ENCODE results near the gene KLF17.

KLF17 gene, protein sequence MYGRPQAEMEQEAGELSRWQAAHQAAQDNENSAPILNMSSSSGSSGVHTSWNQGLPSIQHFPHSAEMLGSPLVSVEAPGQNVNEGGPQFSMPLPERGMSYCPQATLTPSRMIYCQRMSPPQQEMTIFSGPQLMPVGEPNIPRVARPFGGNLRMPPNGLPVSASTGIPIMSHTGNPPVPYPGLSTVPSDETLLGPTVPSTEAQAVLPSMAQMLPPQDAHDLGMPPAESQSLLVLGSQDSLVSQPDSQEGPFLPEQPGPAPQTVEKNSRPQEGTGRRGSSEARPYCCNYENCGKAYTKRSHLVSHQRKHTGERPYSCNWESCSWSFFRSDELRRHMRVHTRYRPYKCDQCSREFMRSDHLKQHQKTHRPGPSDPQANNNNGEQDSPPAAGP

DNA sequence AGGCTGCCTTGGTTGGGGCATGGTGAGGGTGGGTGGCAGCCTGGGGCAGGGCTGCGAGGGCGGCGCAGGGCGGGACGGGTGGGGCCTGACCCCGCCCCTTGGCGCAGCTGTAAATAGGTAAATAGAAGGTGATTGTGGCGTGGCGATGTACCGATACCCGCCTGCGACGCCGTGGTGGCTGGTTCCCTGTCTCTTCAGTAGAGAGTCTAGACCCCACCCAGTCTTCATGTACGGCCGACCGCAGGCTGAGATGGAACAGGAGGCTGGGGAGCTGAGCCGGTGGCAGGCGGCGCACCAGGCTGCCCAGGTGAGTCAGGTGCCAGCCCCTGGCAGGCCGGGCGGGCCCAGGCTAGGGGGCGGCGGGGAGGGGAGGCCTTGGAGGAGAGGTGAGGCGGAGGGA, at the start of gene KLF17:
KLF17 (plus strand) TSS at position 140 of the 400 bp plus-strand sequence; CDS start at position 227, 87 bp downstream.
- no peak for DNase-seq (ENCODE audit: low spot score)
- no peak for TF ChIP-seq CTCF (IDR thresholded peaks at IDR 0.05; ENCODE audit: borderline replicate concordance, control extremely low read depth, extremely low read depth, insufficient read depth, missing control alignments)
- in situ Hi-C loops (cut with MboI; ENCODE audit: low sequenced_read_pairs, unreplicated experiment), result no loop called here

- in situ Hi-C loops (cut with MboI; ENCODE audit: low sequenced_read_pairs, unreplicated experiment), result no loop called here
- DNase-seq (ENCODE audit: low spot score), result no peak
- no peak for TF ChIP-seq CTCF (IDR thresholded peaks at IDR 0.05; ENCODE audit: borderline replicate concordance, control extremely low read depth, extremely low read depth, insufficient read depth, missing control alignments)
Observed at GRCh38 chr1:44071461-44071860, 47.2 kb upstream of the KLF17 start.

- no peak for TF ChIP-seq CTCF (IDR thresholded peaks at IDR 0.05; ENCODE audit: borderline replicate concordance, control extremely low read depth, extremely low read depth, insufficient read depth, missing control alignments)
- DNase-seq (ENCODE audit: low spot score), result no peak
- in situ Hi-C loops (cut with MboI; ENCODE audit: low sequenced_read_pairs, unreplicated experiment), result no loop called here
Observed at GRCh38 chr1:44072204-44072603, 46.4 kb upstream of the KLF17 start.

DNA sequence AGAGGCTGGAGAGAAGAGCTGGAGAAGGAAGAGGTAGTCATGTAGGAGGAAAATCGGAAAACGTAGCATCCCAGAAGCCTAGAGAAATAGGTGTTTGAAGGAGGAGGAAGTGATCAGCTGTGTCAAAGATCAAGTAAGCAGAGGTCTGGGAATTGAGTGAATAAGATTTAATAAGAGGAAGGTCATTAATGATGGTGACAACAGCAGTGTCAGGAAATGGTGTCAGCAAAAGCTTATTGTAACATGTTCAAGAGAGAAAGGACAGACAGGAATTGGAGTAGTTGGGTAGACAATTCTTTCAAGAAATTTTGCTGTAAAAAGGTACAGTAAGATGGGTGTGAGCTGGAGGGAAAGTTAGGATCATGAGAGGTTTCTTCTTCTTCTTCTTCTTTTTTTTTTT, 45.8 kb upstream of the KLF17 start:
- DNase-seq (ENCODE audit: low spot score), result no peak
- no peak for TF ChIP-seq CTCF (IDR thresholded peaks at IDR 0.05; ENCODE audit: borderline replicate concordance, control extremely low read depth, extremely low read depth, insufficient read depth, missing control alignments)
- in situ Hi-C loops (cut with MboI; ENCODE audit: low sequenced_read_pairs, unreplicated experiment), result no loop called here

- TF ChIP-seq CTCF (IDR thresholded peaks at IDR 0.05; ENCODE audit: borderline replicate concordance, control extremely low read depth, extremely low read depth, insufficient read depth, missing control alignments), result no peak
- no peak for DNase-seq (ENCODE audit: low spot score)
- in situ Hi-C loops (cut with MboI; ENCODE audit: low sequenced_read_pairs, unreplicated experiment), result no loop called here
Observed at GRCh38 chr1:44073528-44073927, 45.1 kb upstream of the KLF17 start.

GRCh38 chr1:44074415-44074814, 44.2 kb upstream of the KLF17 start:
- TF ChIP-seq CTCF (IDR thresholded peaks at IDR 0.05; ENCODE audit: borderline replicate concordance, control extremely low read depth, extremely low read depth, insufficient read depth, missing control alignments), result no peak
- no peak for DNase-seq (ENCODE audit: low spot score)
- in situ Hi-C loops (cut with MboI; ENCODE audit: low sequenced_read_pairs, unreplicated experiment), result no loop called here
